ENCODE data around the gene GMDS.

GMDS gene

DNA sequence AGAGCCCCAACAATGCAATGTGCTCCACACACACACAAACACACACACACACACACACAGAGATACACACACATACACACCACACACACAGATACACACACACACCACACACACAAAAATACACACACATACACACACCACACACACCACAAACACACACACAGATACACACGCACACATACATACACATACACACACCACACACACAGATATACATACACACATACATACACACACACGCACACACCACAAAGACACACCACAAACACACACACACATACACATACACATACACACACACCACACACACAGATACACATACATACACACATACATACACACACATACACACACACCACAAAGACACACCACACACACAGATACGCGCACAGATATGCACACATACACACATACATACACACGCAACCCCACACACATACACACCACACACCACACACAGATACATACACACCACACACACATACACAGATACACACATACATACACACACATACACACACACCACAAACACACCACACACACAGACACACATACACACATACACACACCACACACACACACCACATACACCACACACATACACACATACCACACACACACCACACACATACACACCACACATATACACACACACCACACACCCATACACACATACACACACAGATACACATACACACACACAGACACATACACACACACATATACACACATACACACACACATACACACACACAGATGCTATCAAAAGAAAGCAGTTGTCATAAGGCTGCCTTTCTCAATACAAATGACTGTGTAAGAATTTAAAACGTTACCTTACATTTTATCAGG is 507.7 kb downstream of the GMDS start:
- no peaks in the 10 kb centered on the region for H3K27me3 ChIP-seq (ENCODE audit: insufficient read depth, low read depth)
- no peak overlapping the region for H2AFZ ChIP-seq (ENCODE audit: low read depth)
- no peak overlapping the region for H3K9ac ChIP-seq
- H3K4me3 ChIP-seq (IDR thresholded peaks at IDR 0.05; ENCODE audit: insufficient read depth, low read depth, low read length), result no peak overlapping the region
- H3K4me1 ChIP-seq (ENCODE audit: low read depth, poor library complexity, severe bottlenecking), result peaks cover 7% of the 10 kb centered on the region
- no peak overlapping the region for H3K27ac ChIP-seq
- no peaks in the 10 kb centered on the region for H3K36me3 ChIP-seq (ENCODE audit: insufficient read depth)
- H3K79me2 ChIP-seq (ENCODE audit: insufficient read depth, low read depth), result no peaks in the 10 kb centered on the region
- no peak overlapping the region for H3K4me2 ChIP-seq
- H4K20me1 ChIP-seq (ENCODE audit: insufficient read depth), result no peaks in the 10 kb centered on the region
- TF ChIP-seq, protein P1, sequence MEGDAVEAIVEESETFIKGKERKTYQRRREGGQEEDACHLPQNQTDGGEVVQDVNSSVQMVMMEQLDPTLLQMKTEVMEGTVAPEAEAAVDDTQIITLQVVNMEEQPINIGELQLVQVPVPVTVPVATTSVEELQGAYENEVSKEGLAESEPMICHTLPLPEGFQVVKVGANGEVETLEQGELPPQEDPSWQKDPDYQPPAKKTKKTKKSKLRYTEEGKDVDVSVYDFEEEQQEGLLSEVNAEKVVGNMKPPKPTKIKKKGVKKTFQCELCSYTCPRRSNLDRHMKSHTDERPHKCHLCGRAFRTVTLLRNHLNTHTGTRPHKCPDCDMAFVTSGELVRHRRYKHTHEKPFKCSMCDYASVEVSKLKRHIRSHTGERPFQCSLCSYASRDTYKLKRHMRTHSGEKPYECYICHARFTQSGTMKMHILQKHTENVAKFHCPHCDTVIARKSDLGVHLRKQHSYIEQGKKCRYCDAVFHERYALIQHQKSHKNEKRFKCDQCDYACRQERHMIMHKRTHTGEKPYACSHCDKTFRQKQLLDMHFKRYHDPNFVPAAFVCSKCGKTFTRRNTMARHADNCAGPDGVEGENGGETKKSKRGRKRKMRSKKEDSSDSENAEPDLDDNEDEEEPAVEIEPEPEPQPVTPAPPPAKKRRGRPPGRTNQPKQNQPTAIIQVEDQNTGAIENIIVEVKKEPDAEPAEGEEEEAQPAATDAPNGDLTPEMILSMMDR (conservative IDR thresholded peaks at IDR 0.05; ENCODE audit: low read depth, low read length), result no peak

DNA sequence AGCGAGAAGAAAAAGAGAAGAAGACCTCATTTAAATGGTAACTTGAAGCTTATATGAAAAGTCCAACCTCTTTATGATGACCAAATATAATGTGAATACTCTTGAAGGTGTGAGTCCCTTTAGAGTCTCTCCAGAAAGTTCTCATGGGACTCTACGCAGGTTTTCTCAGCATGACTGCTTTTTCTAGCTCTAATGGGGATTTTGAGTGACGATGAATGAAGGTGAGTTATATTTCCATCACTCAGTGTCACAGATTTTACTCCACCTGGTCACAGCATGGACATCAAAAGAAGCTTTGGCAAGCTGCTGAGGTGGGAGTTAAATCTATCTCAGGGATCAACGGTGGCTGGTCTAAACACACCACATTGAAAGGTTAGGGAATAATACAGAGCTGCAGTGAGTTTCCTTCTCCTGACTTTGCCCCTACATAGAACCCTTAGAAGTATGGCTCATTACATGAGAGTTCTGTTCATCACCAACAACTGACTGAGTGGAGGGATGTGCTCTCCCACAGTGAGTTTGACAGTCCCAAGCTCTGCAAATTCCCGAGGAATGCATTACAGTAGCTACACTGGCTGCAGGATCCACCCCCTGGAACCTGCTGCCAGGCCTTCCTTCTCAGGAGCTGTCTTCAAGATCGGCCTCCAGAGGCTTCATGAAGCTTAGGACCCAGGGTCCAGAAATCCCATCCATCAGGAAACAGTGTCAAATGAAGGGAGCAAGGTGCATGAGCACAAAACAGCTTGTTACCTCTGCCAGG is 508.9 kb downstream of the GMDS start:
- no peak overlapping the region for H3K9ac ChIP-seq
- H2AFZ ChIP-seq (ENCODE audit: low read depth), result no peak overlapping the region
- H3K36me3 ChIP-seq (ENCODE audit: insufficient read depth), result no peaks in the 10 kb centered on the region
- H3K27me3 ChIP-seq (ENCODE audit: insufficient read depth, low read depth), result no peaks in the 10 kb centered on the region
- H3K79me2 ChIP-seq (ENCODE audit: insufficient read depth, low read depth), result no peaks in the 10 kb centered on the region
- H3K4me2 ChIP-seq, result no peak overlapping the region
- H4K20me1 ChIP-seq (ENCODE audit: insufficient read depth), result no peaks in the 10 kb centered on the region
- H3K4me1 ChIP-seq (ENCODE audit: low read depth, poor library complexity, severe bottlenecking), result peaks cover 7% of the 10 kb centered on the region
- no peak overlapping the region for H3K27ac ChIP-seq
- TF ChIP-seq, protein P1 (conservative IDR thresholded peaks at IDR 0.05; ENCODE audit: low read depth, low read length), result no peak
- no peak overlapping the region for H3K4me3 ChIP-seq (IDR thresholded peaks at IDR 0.05; ENCODE audit: insufficient read depth, low read depth, low read length)

DNA sequence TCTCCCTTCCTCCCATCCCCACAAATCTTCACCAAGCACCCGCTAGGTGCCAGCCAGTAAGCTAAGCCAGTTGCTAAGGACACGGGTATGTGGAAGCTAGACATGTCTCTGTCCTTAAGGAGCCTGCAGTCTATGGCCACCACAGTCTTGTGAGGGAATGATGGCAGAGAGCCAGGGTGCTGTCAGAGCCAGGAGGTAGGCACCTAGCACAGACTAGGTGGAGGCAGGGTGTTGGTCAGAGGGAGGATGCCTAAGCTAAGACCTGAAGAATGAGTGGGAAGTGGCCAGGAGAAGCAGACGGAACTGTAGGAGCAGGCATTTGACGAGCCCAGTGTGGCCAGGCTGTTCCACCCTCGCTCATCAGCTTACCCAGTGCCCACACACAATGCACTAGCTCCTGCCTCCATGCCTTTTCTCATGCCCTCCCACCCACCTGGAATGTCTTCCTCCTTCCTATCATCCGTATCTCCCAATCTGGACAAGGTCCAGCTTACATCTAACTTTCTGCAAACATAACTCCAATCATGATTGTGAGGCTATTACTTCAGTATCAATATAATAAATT is 510.1 kb downstream of the GMDS start:
- Histone ChIP-seq H3K4me1 (ENCODE audit: low read depth, poor library complexity, severe bottlenecking) (peaks cover 7% of the 10 kb centered on the region), H4K20me1 (ENCODE audit: insufficient read depth) (no peaks in the 10 kb centered on the region), H3K27ac (no peak overlapping the region), H3K27me3 (ENCODE audit: insufficient read depth, low read depth) (no peaks in the 10 kb centered on the region), H3K36me3 (ENCODE audit: insufficient read depth) (no peaks in the 10 kb centered on the region), H3K79me2 (ENCODE audit: insufficient read depth, low read depth) (no peaks in the 10 kb centered on the region), H3K4me2 (no peak overlapping the region), H2AFZ (ENCODE audit: low read depth) (no peak overlapping the region), H3K4me3 (IDR thresholded peaks at IDR 0.05; ENCODE audit: insufficient read depth, low read depth, low read length) (no peak overlapping the region), H3K9ac (no peak overlapping the region)
- TF ChIP-seq, protein P1 (conservative IDR thresholded peaks at IDR 0.05; ENCODE audit: low read depth, low read length), result no peak

DNA sequence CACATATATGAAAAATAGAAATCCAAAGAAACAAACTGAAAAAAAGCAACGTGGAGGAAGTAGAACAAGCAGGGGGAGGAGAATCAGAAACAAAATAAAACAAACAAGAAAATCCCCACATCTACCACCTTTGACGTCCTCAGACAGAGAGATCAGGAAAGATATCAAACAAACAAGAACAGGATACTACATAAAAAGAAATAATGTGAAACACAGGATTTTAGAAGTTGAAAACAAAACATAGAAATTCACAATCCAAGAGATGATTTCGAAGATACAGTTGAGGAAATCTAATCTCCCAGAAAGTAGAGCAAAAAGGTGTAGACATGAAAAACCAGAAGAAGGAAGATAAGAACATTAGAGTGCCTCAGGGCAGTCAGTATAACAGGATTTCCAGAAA is 514.5 kb downstream of the GMDS start:
- Histone ChIP-seq H3K4me2 (no peak overlapping the region), H3K4me1 (ENCODE audit: low read depth, poor library complexity, severe bottlenecking) (no peaks in the 10 kb centered on the region), H3K36me3 (ENCODE audit: insufficient read depth) (no peaks in the 10 kb centered on the region), H3K4me3 (IDR thresholded peaks at IDR 0.05; ENCODE audit: insufficient read depth, low read depth, low read length) (no peak overlapping the region), H3K27ac (no peak overlapping the region), H3K79me2 (ENCODE audit: insufficient read depth, low read depth) (no peaks in the 10 kb centered on the region), H3K9ac (no peak overlapping the region), H4K20me1 (ENCODE audit: insufficient read depth) (no peaks in the 10 kb centered on the region), H2AFZ (ENCODE audit: low read depth) (no peak overlapping the region), H3K27me3 (ENCODE audit: insufficient read depth, low read depth) (no peaks in the 10 kb centered on the region)
- TF ChIP-seq, protein P1 (conservative IDR thresholded peaks at IDR 0.05; ENCODE audit: low read depth, low read length), result no peak

Measured in KMS-11 (cell line).